ENCODE measurements around the gene IDH3B.

DNA sequence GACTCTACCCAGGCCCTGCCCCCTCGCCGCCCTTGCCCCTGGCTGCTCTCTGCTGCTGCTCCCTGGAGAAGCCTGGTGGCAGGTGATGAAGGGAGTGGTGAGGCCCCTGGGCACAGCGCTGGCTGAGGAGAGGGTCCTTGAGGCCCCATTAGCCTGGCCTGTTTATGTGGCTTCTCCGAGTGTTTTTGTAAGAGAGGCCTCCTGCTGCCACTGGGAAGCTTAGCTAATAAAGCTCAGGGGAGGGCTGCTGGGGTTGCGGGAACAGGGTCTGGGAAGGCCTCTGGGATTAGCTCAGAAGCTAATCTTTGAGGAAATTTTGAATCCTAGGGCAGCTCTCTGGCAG, 44.0 kb upstream of the IDH3B start:
- TF ChIP-seq, protein P1, sequence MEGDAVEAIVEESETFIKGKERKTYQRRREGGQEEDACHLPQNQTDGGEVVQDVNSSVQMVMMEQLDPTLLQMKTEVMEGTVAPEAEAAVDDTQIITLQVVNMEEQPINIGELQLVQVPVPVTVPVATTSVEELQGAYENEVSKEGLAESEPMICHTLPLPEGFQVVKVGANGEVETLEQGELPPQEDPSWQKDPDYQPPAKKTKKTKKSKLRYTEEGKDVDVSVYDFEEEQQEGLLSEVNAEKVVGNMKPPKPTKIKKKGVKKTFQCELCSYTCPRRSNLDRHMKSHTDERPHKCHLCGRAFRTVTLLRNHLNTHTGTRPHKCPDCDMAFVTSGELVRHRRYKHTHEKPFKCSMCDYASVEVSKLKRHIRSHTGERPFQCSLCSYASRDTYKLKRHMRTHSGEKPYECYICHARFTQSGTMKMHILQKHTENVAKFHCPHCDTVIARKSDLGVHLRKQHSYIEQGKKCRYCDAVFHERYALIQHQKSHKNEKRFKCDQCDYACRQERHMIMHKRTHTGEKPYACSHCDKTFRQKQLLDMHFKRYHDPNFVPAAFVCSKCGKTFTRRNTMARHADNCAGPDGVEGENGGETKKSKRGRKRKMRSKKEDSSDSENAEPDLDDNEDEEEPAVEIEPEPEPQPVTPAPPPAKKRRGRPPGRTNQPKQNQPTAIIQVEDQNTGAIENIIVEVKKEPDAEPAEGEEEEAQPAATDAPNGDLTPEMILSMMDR (IDR thresholded peaks at IDR 0.05), result no peak
- TF ChIP-seq EP300 (IDR thresholded peaks at IDR 0.05), result no peak
- TF ChIP-seq POLR2AphosphoS5 (IDR thresholded peaks at IDR 0.05), result no peak
- no peak for TF ChIP-seq POLR2A (IDR thresholded peaks at IDR 0.05; ENCODE audit: low read depth)

Measured in esophagus muscularis mucosa (tissue), 4 donors.